HG03378 (cell line): ENCODE measurements around the gene PEX5L.
A peak's percentile ranks its signal among the peaks of the same experiment; 100 is the strongest.

Source experiments
- ATAC-seq: cut with Tn5 transposase; IDR thresholded peaks from one replicate; pipeline ENCODE4 v1.9.1; 2021; ENCODE audit warnings: mild to moderate bottlenecking, moderate library complexity; ENCODE audit not compliant: unreplicated experiment

Gene PEX5L

GRCh38 chr3:179957264-179957845, 79.4 kb downstream of the PEX5L start:
- no peak for ATAC-seq

- peak; percentile 96 for ATAC-seq
These were observed 80.3 kb downstream of the PEX5L start for GRCh38 chr3:179956416-179956830.

GRCh38 chr3:179955809-179956208, 80.9 kb downstream of the PEX5L start:
- no peak for ATAC-seq

- no peak for ATAC-seq
These were observed 81.5 kb downstream of the PEX5L start for GRCh38 chr3:179955286-179955685.

- ATAC-seq: no peak
These were observed 82.5 kb downstream of the PEX5L start for GRCh38 chr3:179953993-179954870.

GRCh38 chr3:179950840-179951239, 85.9 kb downstream of the PEX5L start:
- no peak for ATAC-seq

- ATAC-seq: no peak
These were observed 86.9 kb downstream of the PEX5L start for GRCh38 chr3:179949869-179950268.

GRCh38 chr3:179949412-179949811, 87.3 kb downstream of the PEX5L start:
- ATAC-seq: peak; percentile 75

- no peak for ATAC-seq
These were observed 88.0 kb downstream of the PEX5L start for GRCh38 chr3:179948740-179949139.

- no peak for ATAC-seq
These were observed 91.2 kb downstream of the PEX5L start for GRCh38 chr3:179945569-179945968.

- ATAC-seq: no peak
These were observed 93.4 kb downstream of the PEX5L start for GRCh38 chr3:179943117-179943880.

GRCh38 chr3:179942553-179943075, 94.1 kb downstream of the PEX5L start:
- peak; percentile 24 for ATAC-seq

- no peak for ATAC-seq
These were observed 101.0 kb downstream of the PEX5L start for GRCh38 chr3:179935710-179936109.

- no peak for ATAC-seq
These were observed 102.8 kb downstream of the PEX5L start for GRCh38 chr3:179933914-179934313.

- ATAC-seq: no peak
These were observed 103.7 kb downstream of the PEX5L start for GRCh38 chr3:179933080-179933479.

GRCh38 chr3:179932674-179933073, 104.1 kb downstream of the PEX5L start:
- no peak for ATAC-seq

- ATAC-seq: peak; percentile 67
These were observed 107.6 kb downstream of the PEX5L start for GRCh38 chr3:179929091-179929529.

- ATAC-seq: no peak
These were observed 109.5 kb downstream of the PEX5L start for GRCh38 chr3:179927191-179927590.

GRCh38 chr3:179921951-179922350, 114.8 kb downstream of the PEX5L start:
- no peak for ATAC-seq

- peak; percentile 95 for ATAC-seq
These were observed 115.2 kb downstream of the PEX5L start for GRCh38 chr3:179921500-179921899.

- no peak for ATAC-seq
These were observed 128.8 kb downstream of the PEX5L start for GRCh38 chr3:179907784-179908482.
